Panc1 (cell line): ENCODE measurements around the gene CIPC.

Source experiments
- POLR2AphosphoS5 ChIP-seq: IDR thresholded peaks from 2 replicates; pipeline ENCODE4 v1.6.1; 2012; ENCODE audit warnings: mild to moderate bottlenecking, low read depth, low read length, moderate library complexity
- TCF7L2 ChIP-seq: IDR thresholded peaks from 2 replicates; pipeline ENCODE4 v1.6.1; 2011; ENCODE audit warnings: mild to moderate bottlenecking, low read depth, low read length, inconsistent platforms
- TF ChIP-seq, protein P1 (sequence below): fragments of 450-650 bp; IDR thresholded peaks from 2 replicates; pipeline ENCODE4 v1.5.1; 2017; ENCODE audit warnings: mild to moderate bottlenecking
- TF ChIP-seq, protein P2 (sequence below), 2 experiments: IDR thresholded peaks; 2 replicates each; pipeline ENCODE4 v1.6.1; 2011 to 2012; ENCODE audit warnings: low read depth in 2 of 2, control low read depth in 1 of 2, low read length in 1 of 2, mild to moderate bottlenecking in 1 of 2, moderate library complexity in 1 of 2; ENCODE audit not compliant: insufficient read depth in 1 of 2

DNA sequence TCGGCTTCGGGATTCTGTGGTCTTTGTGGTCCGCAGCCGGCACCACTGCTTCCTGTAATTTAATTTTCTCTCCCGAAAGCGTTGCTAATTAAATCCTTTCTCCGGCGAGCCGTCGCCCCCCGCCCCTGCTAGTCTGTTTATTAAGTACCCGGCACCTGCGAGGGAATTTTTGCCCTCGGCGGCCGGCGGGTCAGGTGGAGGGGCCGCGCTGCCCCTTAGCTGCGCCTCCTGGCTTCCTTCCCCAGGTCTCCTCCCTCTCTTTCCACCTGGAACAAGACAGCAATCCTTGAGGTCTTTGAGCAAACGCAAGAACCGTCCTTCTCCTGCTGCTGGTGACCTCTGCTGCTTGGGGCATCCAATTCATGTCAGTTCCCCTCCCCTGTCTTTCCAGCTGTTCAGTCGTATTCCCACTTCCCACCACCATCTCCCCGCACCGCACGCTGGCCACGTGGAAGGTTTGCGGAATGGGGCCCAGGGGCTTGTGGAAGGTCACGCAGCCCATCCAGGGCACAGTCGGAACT, 27.3 kb downstream of the CIPC start:
- TF ChIP-seq, protein P1, sequence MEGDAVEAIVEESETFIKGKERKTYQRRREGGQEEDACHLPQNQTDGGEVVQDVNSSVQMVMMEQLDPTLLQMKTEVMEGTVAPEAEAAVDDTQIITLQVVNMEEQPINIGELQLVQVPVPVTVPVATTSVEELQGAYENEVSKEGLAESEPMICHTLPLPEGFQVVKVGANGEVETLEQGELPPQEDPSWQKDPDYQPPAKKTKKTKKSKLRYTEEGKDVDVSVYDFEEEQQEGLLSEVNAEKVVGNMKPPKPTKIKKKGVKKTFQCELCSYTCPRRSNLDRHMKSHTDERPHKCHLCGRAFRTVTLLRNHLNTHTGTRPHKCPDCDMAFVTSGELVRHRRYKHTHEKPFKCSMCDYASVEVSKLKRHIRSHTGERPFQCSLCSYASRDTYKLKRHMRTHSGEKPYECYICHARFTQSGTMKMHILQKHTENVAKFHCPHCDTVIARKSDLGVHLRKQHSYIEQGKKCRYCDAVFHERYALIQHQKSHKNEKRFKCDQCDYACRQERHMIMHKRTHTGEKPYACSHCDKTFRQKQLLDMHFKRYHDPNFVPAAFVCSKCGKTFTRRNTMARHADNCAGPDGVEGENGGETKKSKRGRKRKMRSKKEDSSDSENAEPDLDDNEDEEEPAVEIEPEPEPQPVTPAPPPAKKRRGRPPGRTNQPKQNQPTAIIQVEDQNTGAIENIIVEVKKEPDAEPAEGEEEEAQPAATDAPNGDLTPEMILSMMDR: peak; percentile 31
- TF ChIP-seq TCF7L2: no peak
- TF ChIP-seq, protein P2, sequence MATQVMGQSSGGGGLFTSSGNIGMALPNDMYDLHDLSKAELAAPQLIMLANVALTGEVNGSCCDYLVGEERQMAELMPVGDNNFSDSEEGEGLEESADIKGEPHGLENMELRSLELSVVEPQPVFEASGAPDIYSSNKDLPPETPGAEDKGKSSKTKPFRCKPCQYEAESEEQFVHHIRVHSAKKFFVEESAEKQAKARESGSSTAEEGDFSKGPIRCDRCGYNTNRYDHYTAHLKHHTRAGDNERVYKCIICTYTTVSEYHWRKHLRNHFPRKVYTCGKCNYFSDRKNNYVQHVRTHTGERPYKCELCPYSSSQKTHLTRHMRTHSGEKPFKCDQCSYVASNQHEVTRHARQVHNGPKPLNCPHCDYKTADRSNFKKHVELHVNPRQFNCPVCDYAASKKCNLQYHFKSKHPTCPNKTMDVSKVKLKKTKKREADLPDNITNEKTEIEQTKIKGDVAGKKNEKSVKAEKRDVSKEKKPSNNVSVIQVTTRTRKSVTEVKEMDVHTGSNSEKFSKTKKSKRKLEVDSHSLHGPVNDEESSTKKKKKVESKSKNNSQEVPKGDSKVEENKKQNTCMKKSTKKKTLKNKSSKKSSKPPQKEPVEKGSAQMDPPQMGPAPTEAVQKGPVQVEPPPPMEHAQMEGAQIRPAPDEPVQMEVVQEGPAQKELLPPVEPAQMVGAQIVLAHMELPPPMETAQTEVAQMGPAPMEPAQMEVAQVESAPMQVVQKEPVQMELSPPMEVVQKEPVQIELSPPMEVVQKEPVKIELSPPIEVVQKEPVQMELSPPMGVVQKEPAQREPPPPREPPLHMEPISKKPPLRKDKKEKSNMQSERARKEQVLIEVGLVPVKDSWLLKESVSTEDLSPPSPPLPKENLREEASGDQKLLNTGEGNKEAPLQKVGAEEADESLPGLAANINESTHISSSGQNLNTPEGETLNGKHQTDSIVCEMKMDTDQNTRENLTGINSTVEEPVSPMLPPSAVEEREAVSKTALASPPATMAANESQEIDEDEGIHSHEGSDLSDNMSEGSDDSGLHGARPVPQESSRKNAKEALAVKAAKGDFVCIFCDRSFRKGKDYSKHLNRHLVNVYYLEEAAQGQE (IDR thresholded peaks at IDR 0.05; ENCODE audit: insufficient read depth in 1 of 2, low read depth in 2 of 2, low read length in 1 of 2): no peak
- TF ChIP-seq POLR2AphosphoS5: no peak
